GM20000 (cell line): ENCODE measurements around the gene IHH.

Source experiments
- DNase-seq: peaks from one replicate; pipeline ENCODE4 v3.0.0; 2012; ENCODE audit warnings: low spot score
- CTCF ChIP-seq: IDR thresholded peaks from 2 replicates; pipeline ENCODE4 v1.5.1; 2012; ENCODE audit warnings: mild to moderate bottlenecking, control low read depth; ENCODE audit errors: extremely low read depth, missing control alignments

Gene IHH

GRCh38 chr2:219018286-219018685 is 42.4 kb downstream of the IHH start:
- TF ChIP-seq CTCF = no peak
- no peak for DNase-seq

- TF ChIP-seq CTCF = no peak
These were observed 43.4 kb downstream of the IHH start for GRCh38 chr2:219017201-219017931.

GRCh38 chr2:219016721-219017120 is 44.0 kb downstream of the IHH start:
- no peak for TF ChIP-seq CTCF

More at GRCh38 chr2:219017201-219017931, 43.4 kb downstream of the IHH start:
- no peak for DNase-seq

GRCh38 chr2:219010873-219011272 is 49.8 kb downstream of the IHH start:
- DNase-seq = no peak
- TF ChIP-seq CTCF = no peak

More at GRCh38 chr2:219016721-219017120, 44.0 kb downstream of the IHH start:
- no peak for DNase-seq

- peak; percentile 60 for TF ChIP-seq CTCF
- DNase-seq = peak; percentile 69
These were observed 50.5 kb downstream of the IHH start for GRCh38 chr2:219010162-219010756.

GRCh38 chr2:219009294-219009693 is 51.4 kb downstream of the IHH start:
- DNase-seq = no peak
- TF ChIP-seq CTCF = no peak
